B cell (primary cell): ENCODE results near the gene PLEKHG2. TPM values are rescaled to one million over a fixed set of nuclear protein-coding genes. Genes with fewer than 3 reads are reported as not detected.

Experiments used
- ATAC-seq: fragments of 200-7000 bp; cut with Tn5 transposase; one replicate; pipeline ENCODE4 v1.10.0; 2021; ENCODE audit warnings: low read depth, mild to moderate bottlenecking, moderate number of reproducible peaks, moderate library complexity
- CTCF ChIA-PET: fragments of 350-600 bp; sonication (Branson Sonifier 250); formaldehyde crosslinking; loops from one replicate; lab custom pipeline; 2021; ENCODE audit warnings: antibody characterized with exemption, inconsistent platforms; lab: Charles Lee
- POLR2A ChIA-PET: fragments of 350-600 bp; sonication (Branson Sonifier 250); formaldehyde crosslinking; loops from one replicate; lab custom pipeline; 2021; ENCODE audit warnings: antibody characterized with exemption; lab: Charles Lee
- DNase-seq: peaks from one replicate; pipeline ENCODE4 v3.0.0; 2013
- H2AFZ ChIP-seq: 2 replicates; pipeline ENCODE4 v1.6.1; 2012; ENCODE audit warnings: mild to moderate bottlenecking, low read depth, low read length; ENCODE audit not compliant: insufficient read depth, poor library complexity, severe bottlenecking
- H3K27ac ChIP-seq, 2 donors: 1 replicate in 1 of 2; 2 replicates in 1 of 2; pipeline ENCODE4 v1.5.1; 2012 to 2013; ENCODE audit warnings: low read length in 2 of 2, mild to moderate bottlenecking in 2 of 2, moderate library complexity in 1 of 2
- H3K27me3 ChIP-seq, 4 experiments: fragments of 200-600 bp in 1 of 4; sonication (generic) in 1 of 4; replicated peaks in 1 of 4; 1 replicate in 2 of 4; 2 replicates in 2 of 4; pipeline versions ENCODE4 v1.6.1 to v1.7.0; 2013 to 2016; ENCODE audit warnings: low read length in 3 of 4, mild to moderate bottlenecking in 2 of 4, mixed read lengths in 1 of 4, moderate library complexity in 1 of 4; ENCODE audit not compliant: insufficient read depth in 4 of 4, control insufficient read depth in 3 of 4; ENCODE audit errors: control extremely low read depth in 1 of 4
- H3K36me3 ChIP-seq, 2 experiments: replicated peaks in 1 of 2; 1 replicate in 1 of 2; 2 replicates in 1 of 2; pipeline versions ENCODE4 v1.6.1 to v1.7.1; 2013; ENCODE audit warnings: low read length in 1 of 2; ENCODE audit not compliant: insufficient read depth in 2 of 2, control insufficient read depth in 1 of 2; ENCODE audit errors: control extremely low read depth in 1 of 2, extremely low read depth in 1 of 2
- H3K4me1 ChIP-seq, 2 donors: fragments of 200-600 bp in 1 of 2; sonication (generic) in 1 of 2; 1 replicate in 1 of 2; 2 replicates in 1 of 2; pipeline versions ENCODE4 v1.5.1 to v1.6.1; 2013 to 2017; ENCODE audit warnings: low read length in 2 of 2; ENCODE audit not compliant: control insufficient read depth in 2 of 2, insufficient read depth in 2 of 2
- H3K4me2 ChIP-seq: replicated peaks from 2 replicates; pipeline ENCODE3; 2012; ENCODE audit warnings: mild to moderate bottlenecking, low read depth, low read length; ENCODE audit not compliant: poor library complexity, severe bottlenecking
- H3K4me3 ChIP-seq, 5 experiments: fragments of 200-600 bp in 1 of 5; sonication (generic) in 1 of 5; 1 replicate in 3 of 5; 2 replicates in 2 of 5; pipeline versions ENCODE4 v1.5.1 to v1.7.0; 2011 to 2016; ENCODE audit warnings: low read length in 4 of 5, mild to moderate bottlenecking in 4 of 5, low read depth in 2 of 5, control low read depth in 1 of 5, moderate library complexity in 1 of 5; ENCODE audit not compliant: insufficient read depth in 1 of 5; ENCODE audit errors: control extremely low read depth in 1 of 5, extremely low read depth in 1 of 5
- H3K79me2 ChIP-seq: fragments of 200-600 bp; sonication (generic); one replicate; pipeline ENCODE4 v1.6.0; 2016; ENCODE audit warnings: low read length; ENCODE audit not compliant: control insufficient read depth, insufficient read depth
- H3K9ac ChIP-seq: fragments of 200-600 bp; sonication (generic); 2 replicates; pipeline ENCODE4 v1.6.1; 2017; ENCODE audit warnings: mild to moderate bottlenecking, low read length, moderate library complexity
- H3K9me3 ChIP-seq, 3 donors: one replicate each; pipeline versions ENCODE4 v1.6.1 to v1.7.1; 2013; ENCODE audit warnings: low read length in 2 of 3; ENCODE audit not compliant: control insufficient read depth in 2 of 3, insufficient read depth in 1 of 3; ENCODE audit errors: control extremely low read depth in 1 of 3
- H4K20me1 ChIP-seq: 2 replicates; pipeline ENCODE4 v1.6.0; 2012; ENCODE audit warnings: mild to moderate bottlenecking, low read length; ENCODE audit not compliant: insufficient read depth, control insufficient read depth, poor library complexity, severe bottlenecking
- H3K27ac Mint-ChIP-seq: one replicate; pipeline ENCODE4 v1.8.0; 2021; ENCODE audit warnings: mixed read lengths
- H3K27me3 Mint-ChIP-seq: one replicate; pipeline ENCODE4 v1.8.0; 2021; ENCODE audit warnings: mixed read lengths
- H3K4me1 Mint-ChIP-seq: one replicate; pipeline ENCODE4 v1.8.0; 2021; ENCODE audit warnings: mixed read lengths
- H3K4me3 Mint-ChIP-seq: one replicate; pipeline ENCODE4 v1.8.0; 2021; ENCODE audit warnings: mixed read lengths
- H3K9me3 Mint-ChIP-seq: one replicate; pipeline ENCODE4 v1.8.0; 2022; ENCODE audit warnings: mixed read lengths; ENCODE audit not compliant: insufficient read depth
- EZH2 ChIP-seq: IDR thresholded peaks from 2 replicates; pipeline ENCODE4 v1.6.1; 2012; ENCODE audit warnings: borderline replicate concordance, low read depth, mild to moderate bottlenecking, moderate library complexity, low read length; ENCODE audit not compliant: insufficient read depth, poor library complexity, severe bottlenecking
- WGBS: methylation state at CpG from one replicate; pipeline ENCODE4 v1.1.5; 2013; ENCODE audit warnings: missing lambda C conversion rate; ENCODE audit not compliant: insufficient coverage; 5-methylcytosine and 5-hydroxymethylcytosine counted together
- intact Hi-C: fragments of 100-400 bp; cut with micrococcal nuclease; formaldehyde crosslinking; loops from one replicate; pipeline ENCODE4 v1.10.0; 2022
- polyA plus RNA-seq: library from polyadenylated mRNA; depleted of rRNA; stranded (reverse); fragments of >200 nt; gene quantifications from 2 replicates; pipeline ENCODE4 v1.2.3, GENCODE V29; 2012
- total RNA-seq, 2 donors: library from RNA; stranded (reverse); fragments of 120-200 nt in 1 of 2; gene quantifications; 1 replicate in 1 of 2; 2 replicates in 1 of 2; pipeline versions ENCODE4 v1.2.3 to v1.2.4, GENCODE V29; 2013 to 2022
- TF ChIP-seq, protein P1 (sequence below): fragments of 200-600 bp; IDR thresholded peaks from one replicate; pipeline ENCODE4 v1.8.0; 2022; ENCODE audit warnings: antibody characterized with exemption, mild to moderate bottlenecking

The PLEKHG2 gene
- total and polyA plus RNA-seq, 2 donors (not counting 1 experiment from before 2014, with no cell fraction given) = 27.0 to 167 TPM

DNA sequence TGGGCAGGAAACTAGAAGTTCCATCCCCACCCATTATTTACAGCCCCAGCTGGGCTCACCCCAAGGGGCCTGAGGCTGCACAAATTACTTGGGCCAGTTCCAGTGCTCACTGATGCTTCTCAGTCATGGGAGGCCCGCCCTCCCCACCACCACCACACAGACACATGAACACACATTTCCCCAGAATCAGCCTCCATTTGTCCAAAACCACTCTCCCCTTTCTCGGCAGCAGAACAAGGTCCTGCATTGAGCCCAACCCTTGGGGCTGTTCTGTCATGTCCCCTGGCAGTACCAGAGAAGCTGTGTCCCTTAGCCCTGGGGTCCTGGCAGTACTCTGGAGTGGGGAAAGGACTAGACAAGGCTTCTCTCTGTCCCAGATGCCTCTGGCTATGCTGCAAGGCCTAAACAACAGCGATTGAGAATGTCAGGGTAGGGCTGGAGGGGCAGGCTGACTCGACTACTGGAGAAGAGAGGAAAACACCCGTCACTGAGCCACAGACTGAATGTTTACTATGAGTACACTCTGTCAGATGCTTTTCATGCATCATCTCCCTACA lies 48.5 kb upstream of the PLEKHG2 start:
- ATAC-seq (peak; percentile 90), DNase-seq (peak; percentile 55)
- Histone ChIP-seq H3K4me2 (peak overlapping the region; percentile 69), H3K9ac (peak overlapping the region; percentile 40), H3K4me3 (peak overlapping the region in 2 of 5 experiments; percentile 9 to 43), H3K79me2 (peaks cover 12% of the 10 kb centered on the region), H3K27ac (peak overlapping the region; percentile 79 to 85), H4K20me1 (no peaks in the 10 kb centered on the region), H3K27me3 (no peaks in the 10 kb centered on the region), H3K36me3 (peaks cover 0 to 38% of the 10 kb centered on the region in 2 experiments), H2AFZ (peak overlapping the region; percentile 24), H3K4me1 (peaks cover 26 to 36% of the 10 kb centered on the region in 2 donors), H3K9me3 (no peaks in the 10 kb centered on the region)
- H3K4me1 Mint-ChIP-seq = peaks cover 36% of the 10 kb centered on the region
- H3K27ac Mint-ChIP-seq = peak overlapping the region; percentile 96
- 20% methylated on average over 2 of the region's 5 CpGs for WGBS
- peak overlapping the region; percentile 70 for H3K4me3 Mint-ChIP-seq
- no peak for TF ChIP-seq EZH2
- TF ChIP-seq, protein P1, sequence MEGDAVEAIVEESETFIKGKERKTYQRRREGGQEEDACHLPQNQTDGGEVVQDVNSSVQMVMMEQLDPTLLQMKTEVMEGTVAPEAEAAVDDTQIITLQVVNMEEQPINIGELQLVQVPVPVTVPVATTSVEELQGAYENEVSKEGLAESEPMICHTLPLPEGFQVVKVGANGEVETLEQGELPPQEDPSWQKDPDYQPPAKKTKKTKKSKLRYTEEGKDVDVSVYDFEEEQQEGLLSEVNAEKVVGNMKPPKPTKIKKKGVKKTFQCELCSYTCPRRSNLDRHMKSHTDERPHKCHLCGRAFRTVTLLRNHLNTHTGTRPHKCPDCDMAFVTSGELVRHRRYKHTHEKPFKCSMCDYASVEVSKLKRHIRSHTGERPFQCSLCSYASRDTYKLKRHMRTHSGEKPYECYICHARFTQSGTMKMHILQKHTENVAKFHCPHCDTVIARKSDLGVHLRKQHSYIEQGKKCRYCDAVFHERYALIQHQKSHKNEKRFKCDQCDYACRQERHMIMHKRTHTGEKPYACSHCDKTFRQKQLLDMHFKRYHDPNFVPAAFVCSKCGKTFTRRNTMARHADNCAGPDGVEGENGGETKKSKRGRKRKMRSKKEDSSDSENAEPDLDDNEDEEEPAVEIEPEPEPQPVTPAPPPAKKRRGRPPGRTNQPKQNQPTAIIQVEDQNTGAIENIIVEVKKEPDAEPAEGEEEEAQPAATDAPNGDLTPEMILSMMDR = no peak
- intact Hi-C loops = no loop called here
- CTCF ChIA-PET = interaction anchor here (1.0 to 1.7 kb wide), 2 partner anchors 22 to 242 kb away, joined by 4 read pairs; partner anchors contain the start of gene SAMD4B
- no peaks in the 10 kb centered on the region for H3K9me3 Mint-ChIP-seq
- POLR2A ChIA-PET = no interaction called here
- H3K27me3 Mint-ChIP-seq = no peaks in the 10 kb centered on the region

DNA sequence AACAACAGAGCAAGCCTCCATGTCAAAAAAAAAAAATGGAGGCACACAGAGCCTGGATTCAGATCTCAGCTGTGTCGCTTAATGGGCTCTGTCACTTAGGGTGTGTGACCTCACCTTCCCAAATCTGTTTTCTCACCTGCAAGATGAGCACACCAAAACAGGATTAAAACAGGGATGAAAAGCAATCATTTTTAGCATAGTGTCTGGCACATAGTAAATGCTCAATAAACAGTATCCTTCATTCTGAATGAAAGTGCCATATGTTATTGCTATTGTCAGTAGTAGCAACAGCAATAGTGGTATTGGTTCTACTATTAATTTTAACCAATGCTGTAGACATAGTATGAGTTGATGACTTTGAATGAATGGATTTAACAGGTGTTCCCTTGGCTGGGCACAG lies 46.9 kb upstream of the PLEKHG2 start:
- no peaks in the 10 kb centered on the region for H4K20me1 ChIP-seq
- no peaks in the 10 kb centered on the region for H3K27me3 ChIP-seq
- Mint-ChIP-seq H3K4me1 (peaks cover 36% of the 10 kb centered on the region), H3K4me3 (no peak overlapping the region), H3K27me3 (no peaks in the 10 kb centered on the region), H3K27ac (no peak overlapping the region), H3K9me3 (no peaks in the 10 kb centered on the region)
- CTCF ChIA-PET = interaction anchor here (0.6 to 0.7 kb wide), 3 partner anchors 10 to 171 kb away, joined by 3 read pairs; no protein-coding TSS in a partner anchor
- ATAC-seq (no peak), DNase-seq (no peak)
- peaks cover 2 to 40% of the 10 kb centered on the region in 2 experiments for H3K36me3 ChIP-seq
- H3K27ac ChIP-seq = no peak overlapping the region
- peaks cover 15% of the 10 kb centered on the region for H3K79me2 ChIP-seq
- TF ChIP-seq EZH2 = no peak
- TF ChIP-seq, protein P1 = no peak
- H3K9me3 ChIP-seq = no peaks in the 10 kb centered on the region
- POLR2A ChIA-PET = no interaction called here
- H3K4me2 ChIP-seq = no peak overlapping the region
- no peak overlapping the region for H3K4me3 ChIP-seq
- no peak overlapping the region for H2AFZ ChIP-seq
- H3K4me1 ChIP-seq = peaks cover 26 to 36% of the 10 kb centered on the region in 2 donors
- no peak overlapping the region for H3K9ac ChIP-seq
- 100% methylated on average over 1 of the region's 1 CpG for WGBS
- intact Hi-C loops = no loop called here
